Endothelial cell of umbilical vein (primary cell): ENCODE results near the gene GBE1.

ENCODE experiments used
- EZH2 ChIP-seq: IDR thresholded peaks from 2 replicates; pipeline ENCODE4 v1.6.1; 2012; ENCODE audit warnings: borderline replicate concordance, low read depth, mild to moderate bottlenecking, moderate library complexity, low read length, inconsistent platforms; ENCODE audit not compliant: severe bottlenecking
- GATA2 ChIP-seq: IDR thresholded peaks from 2 replicates; pipeline ENCODE4 v1.7.0; 2011; ENCODE audit warnings: low read depth, mild to moderate bottlenecking, moderate library complexity, mixed read lengths, low read length; ENCODE audit not compliant: insufficient read length, insufficient read depth
- JUN ChIP-seq: IDR thresholded peaks from 2 replicates; pipeline ENCODE4 v1.6.1; 2011; ENCODE audit warnings: borderline replicate concordance, low read depth; ENCODE audit not compliant: insufficient read length, insufficient read depth
- MYC ChIP-seq: IDR thresholded peaks from one replicate; pipeline ENCODE4 v1.6.1; 2011; ENCODE audit warnings: mild to moderate bottlenecking, low read depth, low read length
- POLR2A ChIP-seq: IDR thresholded peaks from 2 replicates; pipeline ENCODE4 v1.6.1; 2012; ENCODE audit warnings: low read depth, mild to moderate bottlenecking, control low read depth, low read length
- POLR2AphosphoS5 ChIP-seq: IDR thresholded peaks from 2 replicates; pipeline ENCODE4 v1.6.1; 2012; ENCODE audit warnings: low read depth, mild to moderate bottlenecking, control low read depth, low read length, moderate library complexity; ENCODE audit not compliant: insufficient read depth
- TF ChIP-seq, protein P1 (sequence below), 2 donors: IDR thresholded peaks; 1 replicate in 1 of 2; 2 replicates in 1 of 2; pipeline ENCODE4 v1.5.1; 2011; ENCODE audit warnings: low read length in 2 of 2, mild to moderate bottlenecking in 2 of 2, moderate library complexity in 2 of 2, control low read depth in 1 of 2, inconsistent platforms in 1 of 2, low read depth in 1 of 2; ENCODE audit not compliant: insufficient read depth in 1 of 2; ENCODE audit errors: extremely low read depth in 1 of 2
- TF ChIP-seq, protein P2 (sequence below): IDR thresholded peaks from 2 replicates; pipeline ENCODE4 v1.6.1; 2011; ENCODE audit not compliant: insufficient read depth, insufficient read length

DNA sequence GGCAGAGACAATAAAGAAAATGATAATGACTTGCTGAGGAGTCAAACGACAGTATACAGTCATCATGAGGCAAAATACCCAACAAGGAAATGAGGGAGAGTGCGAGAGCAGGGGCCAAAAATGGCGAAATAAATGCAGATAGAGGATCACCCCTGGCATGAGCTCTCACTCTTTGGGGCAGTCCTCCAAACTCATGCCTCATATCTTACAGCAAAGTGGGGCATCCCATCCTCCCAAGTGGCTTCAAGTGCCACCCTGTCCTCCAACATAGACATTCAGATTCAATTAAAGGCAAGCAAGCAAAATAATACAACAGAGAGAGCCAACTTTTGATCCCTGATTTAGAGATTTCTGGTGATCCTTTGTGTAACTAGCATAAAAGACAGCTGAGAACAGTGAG is 278.4 kb downstream of the GBE1 start:
- TF ChIP-seq GATA2: no peak
- TF ChIP-seq, protein P1, sequence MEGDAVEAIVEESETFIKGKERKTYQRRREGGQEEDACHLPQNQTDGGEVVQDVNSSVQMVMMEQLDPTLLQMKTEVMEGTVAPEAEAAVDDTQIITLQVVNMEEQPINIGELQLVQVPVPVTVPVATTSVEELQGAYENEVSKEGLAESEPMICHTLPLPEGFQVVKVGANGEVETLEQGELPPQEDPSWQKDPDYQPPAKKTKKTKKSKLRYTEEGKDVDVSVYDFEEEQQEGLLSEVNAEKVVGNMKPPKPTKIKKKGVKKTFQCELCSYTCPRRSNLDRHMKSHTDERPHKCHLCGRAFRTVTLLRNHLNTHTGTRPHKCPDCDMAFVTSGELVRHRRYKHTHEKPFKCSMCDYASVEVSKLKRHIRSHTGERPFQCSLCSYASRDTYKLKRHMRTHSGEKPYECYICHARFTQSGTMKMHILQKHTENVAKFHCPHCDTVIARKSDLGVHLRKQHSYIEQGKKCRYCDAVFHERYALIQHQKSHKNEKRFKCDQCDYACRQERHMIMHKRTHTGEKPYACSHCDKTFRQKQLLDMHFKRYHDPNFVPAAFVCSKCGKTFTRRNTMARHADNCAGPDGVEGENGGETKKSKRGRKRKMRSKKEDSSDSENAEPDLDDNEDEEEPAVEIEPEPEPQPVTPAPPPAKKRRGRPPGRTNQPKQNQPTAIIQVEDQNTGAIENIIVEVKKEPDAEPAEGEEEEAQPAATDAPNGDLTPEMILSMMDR (IDR thresholded peaks at IDR 0.05; ENCODE audit: extremely low read depth in 1 of 2, insufficient read depth in 1 of 2, low read depth in 1 of 2, low read length in 2 of 2): no peak
- TF ChIP-seq POLR2A: no peak
- no peak for TF ChIP-seq JUN
- no peak for TF ChIP-seq MYC
- TF ChIP-seq, protein P2, sequence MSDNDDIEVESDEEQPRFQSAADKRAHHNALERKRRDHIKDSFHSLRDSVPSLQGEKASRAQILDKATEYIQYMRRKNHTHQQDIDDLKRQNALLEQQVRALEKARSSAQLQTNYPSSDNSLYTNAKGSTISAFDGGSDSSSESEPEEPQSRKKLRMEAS: no peak
- no peak for TF ChIP-seq EZH2
- no peak for TF ChIP-seq POLR2AphosphoS5
